Omental fat pad (tissue), 4 donors: ENCODE results near the gene ECE1. TPM values are rescaled to one million over a fixed set of nuclear protein-coding genes. Genes with fewer than 3 reads are reported as not detected.

ENCODE experiments used
- ATAC-seq: fragments of 150-250 bp; one replicate; pipeline ENCODE4 v1.9.1; 2016; ENCODE audit warnings: mild to moderate bottlenecking, moderate library complexity; ENCODE audit not compliant: low FRiP score
- DNase-seq: peaks from one replicate; pipeline ENCODE4 v3.0.0-alpha.2; 2019; ENCODE audit warnings: low spot score
- total RNA-seq, 4 donors: library from RNA; depleted of rRNA; stranded (reverse); fragments of >200 nt; gene quantifications; one replicate each; pipeline ENCODE4 v1.1.0, GENCODE V29; 2016
- TF ChIP-seq, protein P1 (sequence below), 3 donors: fragments of 450-650 bp; IDR thresholded peaks; one replicate each; pipeline ENCODE4 v1.5.1; 2016 to 2017; ENCODE audit warnings: antibody characterized with exemption in 3 of 3, mild to moderate bottlenecking in 3 of 3, moderate library complexity in 2 of 3

Gene ECE1
- total RNA-seq, 4 donors from 2014 or later = 43.5 to 158 (median 114) TPM

DNA sequence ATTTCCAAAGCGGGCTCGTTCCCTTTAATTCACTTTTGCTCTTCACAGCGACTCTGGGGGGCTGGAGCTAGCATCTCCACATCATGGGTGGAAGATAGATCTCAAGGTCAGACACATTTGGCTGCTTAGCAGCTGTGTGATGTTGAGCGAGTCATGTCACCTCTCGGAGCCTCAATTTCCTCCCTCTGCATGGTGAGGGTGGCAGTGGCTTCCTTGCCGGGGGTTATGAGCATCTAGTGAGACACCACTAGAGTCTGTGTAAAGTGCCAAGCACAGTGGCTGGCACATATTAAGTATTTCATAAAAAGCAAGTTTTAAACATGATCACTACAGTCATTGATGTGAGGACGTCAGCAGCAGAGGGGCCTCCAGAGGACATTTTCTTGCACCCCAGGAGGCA, 16.9 kb upstream of the ECE1 start:
- no peak for ATAC-seq

DNA sequence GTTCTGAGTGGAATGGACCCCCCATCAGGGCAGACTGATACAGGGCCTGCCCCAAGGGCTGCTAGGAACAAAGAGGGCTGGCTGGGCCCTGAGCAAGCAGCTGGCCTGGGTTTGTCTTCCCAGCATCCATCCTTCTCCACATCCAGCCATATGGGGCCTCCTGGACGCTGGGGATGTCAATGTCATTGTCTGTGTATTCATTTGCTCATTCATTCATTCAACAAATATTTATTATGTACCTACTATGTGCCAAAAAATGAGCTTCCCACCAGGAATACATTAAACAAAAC, 15.6 kb upstream of the ECE1 start:
- DNase-seq = no peak
- no peak for ATAC-seq
- TF ChIP-seq, protein P1, sequence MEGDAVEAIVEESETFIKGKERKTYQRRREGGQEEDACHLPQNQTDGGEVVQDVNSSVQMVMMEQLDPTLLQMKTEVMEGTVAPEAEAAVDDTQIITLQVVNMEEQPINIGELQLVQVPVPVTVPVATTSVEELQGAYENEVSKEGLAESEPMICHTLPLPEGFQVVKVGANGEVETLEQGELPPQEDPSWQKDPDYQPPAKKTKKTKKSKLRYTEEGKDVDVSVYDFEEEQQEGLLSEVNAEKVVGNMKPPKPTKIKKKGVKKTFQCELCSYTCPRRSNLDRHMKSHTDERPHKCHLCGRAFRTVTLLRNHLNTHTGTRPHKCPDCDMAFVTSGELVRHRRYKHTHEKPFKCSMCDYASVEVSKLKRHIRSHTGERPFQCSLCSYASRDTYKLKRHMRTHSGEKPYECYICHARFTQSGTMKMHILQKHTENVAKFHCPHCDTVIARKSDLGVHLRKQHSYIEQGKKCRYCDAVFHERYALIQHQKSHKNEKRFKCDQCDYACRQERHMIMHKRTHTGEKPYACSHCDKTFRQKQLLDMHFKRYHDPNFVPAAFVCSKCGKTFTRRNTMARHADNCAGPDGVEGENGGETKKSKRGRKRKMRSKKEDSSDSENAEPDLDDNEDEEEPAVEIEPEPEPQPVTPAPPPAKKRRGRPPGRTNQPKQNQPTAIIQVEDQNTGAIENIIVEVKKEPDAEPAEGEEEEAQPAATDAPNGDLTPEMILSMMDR (IDR thresholded peaks at IDR 0.05) = no peak

More for the DNA sequence above, 16.9 kb upstream of the ECE1 start:
- no peak for DNase-seq
- TF ChIP-seq, protein P1 (IDR thresholded peaks at IDR 0.05) = no peak

DNA sequence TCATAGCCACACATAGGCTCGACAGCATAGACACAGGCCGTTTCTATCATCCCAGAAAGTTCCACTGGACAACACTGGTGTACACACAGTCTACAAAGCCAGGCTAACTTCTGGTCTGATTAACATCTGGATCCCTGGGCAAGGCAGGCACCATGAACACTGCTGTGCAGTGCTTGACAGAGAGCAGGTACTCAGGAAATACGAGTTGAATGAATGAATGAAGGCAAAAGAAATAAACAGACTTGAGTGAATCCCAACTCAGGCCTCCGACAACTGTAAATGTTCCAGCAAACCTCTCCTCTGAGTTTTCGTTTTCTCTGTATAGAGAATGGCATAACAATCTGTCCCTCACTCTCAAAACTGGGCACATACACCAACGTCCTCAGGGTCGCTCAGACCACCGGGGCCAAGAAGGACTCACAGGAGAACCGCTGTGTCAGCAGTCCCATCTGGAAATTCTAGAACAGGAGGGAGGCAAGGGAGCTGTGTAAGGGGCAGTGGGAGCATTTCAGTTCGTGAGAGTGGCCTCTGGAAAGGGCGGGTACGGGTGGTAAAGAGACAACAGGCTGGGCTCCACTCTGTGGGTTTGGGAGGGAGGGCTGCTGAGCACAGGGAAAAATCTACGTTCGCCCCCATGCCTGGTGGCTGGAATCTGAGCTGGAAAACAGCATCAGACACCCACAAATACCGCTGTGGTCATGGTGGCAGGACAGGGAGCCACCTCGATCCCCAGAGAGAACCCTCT, 15.1 kb upstream of the ECE1 start:
- ATAC-seq (no peak), DNase-seq (no peak)
- TF ChIP-seq, protein P1 (IDR thresholded peaks at IDR 0.05) = no peak

DNA sequence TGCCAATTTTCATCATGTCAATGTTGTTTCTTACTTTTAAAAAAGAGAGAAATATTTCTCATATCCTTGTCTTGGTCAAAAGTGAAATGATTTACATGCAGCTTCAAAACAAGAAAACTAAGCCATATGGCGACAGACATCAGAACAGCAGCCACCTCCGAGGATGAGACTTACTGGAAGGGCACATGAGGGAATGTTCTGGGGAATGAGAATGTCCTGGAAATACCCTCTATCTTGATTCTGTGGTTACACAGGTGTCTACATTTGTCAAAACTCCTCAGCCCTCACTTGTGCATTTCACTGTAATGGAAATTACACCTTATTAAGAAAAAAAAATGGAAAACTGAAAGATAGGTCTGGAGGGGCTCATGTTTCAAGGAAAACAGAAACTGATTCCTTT, 14.2 kb upstream of the ECE1 start:
- TF ChIP-seq, protein P1 (IDR thresholded peaks at IDR 0.05) = no peak
- no peak for DNase-seq
- ATAC-seq = no peak

DNA sequence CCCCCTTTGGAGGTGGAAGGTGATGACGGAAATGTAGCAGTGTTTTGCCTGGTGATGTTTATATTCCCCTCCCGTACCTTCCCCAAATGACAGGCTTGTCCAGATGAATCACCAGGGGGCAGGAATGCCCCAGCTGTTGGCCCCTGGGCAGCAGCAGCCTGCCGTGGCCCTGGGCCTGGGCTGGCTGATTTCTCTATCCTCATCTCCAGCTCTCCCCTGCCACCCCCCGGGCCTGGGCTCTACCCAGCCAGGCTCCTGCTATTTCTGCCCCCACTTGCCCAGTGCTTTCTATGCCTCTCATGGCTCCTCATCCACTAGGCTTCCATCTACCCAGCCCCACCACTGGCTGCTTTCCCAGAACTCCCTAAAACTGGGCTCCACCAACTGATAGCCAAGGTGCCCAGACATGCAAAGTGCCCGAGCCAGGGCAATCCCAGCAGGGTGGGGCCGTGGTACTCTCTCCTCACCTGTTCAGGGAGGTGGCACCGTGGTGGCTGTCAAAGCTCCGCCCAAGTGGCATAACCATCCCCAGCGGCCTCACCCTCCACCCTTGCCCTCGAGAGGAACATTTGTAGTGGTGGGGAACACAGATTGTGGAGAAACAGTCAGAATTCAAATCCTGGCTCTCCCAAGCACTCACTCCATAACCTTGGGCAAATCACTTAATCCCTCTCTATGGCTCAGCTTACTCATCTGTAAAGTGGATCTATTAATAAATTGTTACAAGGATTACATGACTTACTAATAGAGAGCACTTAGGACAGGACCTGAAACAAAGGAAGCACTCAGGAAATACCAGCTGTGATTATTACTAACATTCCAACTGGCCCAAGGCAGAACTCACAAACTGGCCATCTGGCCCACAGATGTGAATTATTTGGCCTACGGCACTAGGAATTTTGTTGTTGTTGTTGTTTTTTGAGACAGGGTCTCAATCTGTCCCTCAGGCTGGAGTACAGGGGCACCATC, 12.8 kb upstream of the ECE1 start:
- ATAC-seq = no peak
- DNase-seq = no peak
- TF ChIP-seq, protein P1 (IDR thresholded peaks at IDR 0.05) = no peak

DNA sequence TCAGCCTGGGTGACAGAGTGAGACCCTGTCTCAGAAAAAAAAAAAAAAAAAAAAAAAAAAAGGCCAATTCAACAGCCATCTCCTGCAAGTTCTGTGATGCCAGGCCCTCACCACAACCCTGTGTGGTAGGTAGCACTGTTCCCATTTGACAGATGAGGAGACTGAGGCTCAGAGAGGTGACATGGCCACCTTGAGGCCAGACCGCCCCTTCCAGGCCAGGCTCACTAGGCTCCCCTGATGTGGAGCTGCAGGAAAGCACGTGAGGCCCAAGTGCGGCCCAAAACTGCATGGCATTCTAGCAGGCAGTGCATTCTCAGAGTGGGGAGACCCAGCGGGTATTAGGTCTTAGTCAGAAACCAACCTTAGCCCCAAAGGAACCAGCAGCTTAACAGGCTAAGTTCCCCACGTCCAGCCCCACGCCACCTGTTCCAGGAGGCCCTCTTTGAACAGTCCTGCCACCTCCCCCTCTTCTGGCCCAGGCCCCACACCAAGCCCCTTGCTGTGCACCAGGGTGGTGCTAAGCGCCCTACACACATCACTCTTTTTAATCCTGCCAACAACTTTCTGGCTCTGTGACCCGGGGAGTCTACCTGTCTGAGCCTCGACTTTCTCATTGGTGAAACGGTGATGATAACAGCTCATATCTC, 11.7 kb upstream of the ECE1 start:
- TF ChIP-seq, protein P1 (IDR thresholded peaks at IDR 0.05) = no peak
- ATAC-seq = no peak
- DNase-seq = no peak
